ENCODE data around the gene SC5D. TPM values are rescaled to one million over a fixed set of nuclear protein-coding genes. Genes with fewer than 3 reads are reported as not detected.

The SC5D gene, protein sequence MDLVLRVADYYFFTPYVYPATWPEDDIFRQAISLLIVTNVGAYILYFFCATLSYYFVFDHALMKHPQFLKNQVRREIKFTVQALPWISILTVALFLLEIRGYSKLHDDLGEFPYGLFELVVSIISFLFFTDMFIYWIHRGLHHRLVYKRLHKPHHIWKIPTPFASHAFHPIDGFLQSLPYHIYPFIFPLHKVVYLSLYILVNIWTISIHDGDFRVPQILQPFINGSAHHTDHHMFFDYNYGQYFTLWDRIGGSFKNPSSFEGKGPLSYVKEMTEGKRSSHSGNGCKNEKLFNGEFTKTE
- 62.6 and 77.1 TPM in 2 replicates for total RNA-seq

DNA sequence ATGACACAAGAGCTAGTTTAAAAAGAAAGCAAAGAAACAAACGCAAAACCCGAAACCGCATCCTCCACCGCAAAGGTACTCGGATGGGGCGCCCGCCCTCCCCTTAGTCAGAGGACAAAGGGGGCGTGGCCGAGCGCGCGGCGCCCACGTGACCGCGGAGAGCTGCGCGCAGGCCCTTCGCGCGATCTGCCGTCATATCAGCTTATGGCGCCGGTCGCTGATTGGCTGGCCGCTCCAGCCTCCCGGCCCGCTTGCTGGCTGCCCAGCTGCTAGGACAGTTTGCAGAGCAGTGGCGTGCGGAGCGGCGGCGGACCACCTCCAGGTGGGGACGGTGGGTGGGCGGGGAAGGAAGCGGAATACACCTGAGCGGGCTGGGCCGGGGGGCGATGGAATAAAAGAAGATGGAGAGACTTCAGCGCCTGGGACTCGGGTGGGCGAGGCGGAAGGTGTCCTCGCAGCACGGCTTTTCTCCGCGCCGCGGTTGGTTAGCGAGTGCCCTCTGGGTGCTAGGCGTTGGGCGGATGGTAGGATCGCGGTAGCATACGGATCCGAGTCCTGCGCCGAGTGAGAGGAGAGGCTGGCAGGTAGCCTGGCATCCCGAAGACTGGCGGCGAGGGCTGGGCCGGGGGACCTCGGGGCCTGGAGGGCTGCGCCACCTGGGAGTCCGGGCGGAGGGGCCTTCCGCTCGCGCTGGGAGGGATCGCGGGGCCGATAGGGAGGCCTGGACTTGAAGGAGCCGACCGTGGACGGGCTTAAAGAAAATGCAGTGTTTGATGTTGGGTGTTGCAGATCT, at the start of gene SC5D:
Gene SC5D, plus strand, starts transcription at position 277 of the 793 bp plus-strand sequence. CDS start 10,605 bp downstream, outside the sequence.

Other genes starting within 250 kb of the SC5D start
- gene TECTA, start 191.5 kb upstream of the SC5D start, total RNA-seq, result 0.22 and 0.87 TPM in 2 replicates
- gene SORL1, start 159.5 kb downstream of the SC5D start, total RNA-seq, result 2.3 and 10.6 TPM in 2 replicates